K562 (cell line): ENCODE results near the gene CCT5. TPM values are rescaled to one million over a fixed set of nuclear protein-coding genes. Genes with fewer than 3 reads are reported as not detected.

Experiments
- CC2D1A ChIP-seq: fragments of 450-650 bp; IDR thresholded peaks from 2 replicates; pipeline ENCODE4 v1.6.1; 2017; ENCODE audit warnings: mild to moderate bottlenecking
- CHD7 ChIP-seq: fragments of 200-600 bp; sonication (generic); IDR thresholded peaks from one replicate; pipeline ENCODE4 v1.6.1; 2012; ENCODE audit warnings: mild to moderate bottlenecking, low read depth, low read length, inconsistent platforms
- PHB ChIP-seq: fragments of 250-450 bp; sonication (Bioruptor Pico); IDR thresholded peaks from 2 replicates; pipeline ENCODE4 v1.5.0; 2021
- POLR2H ChIP-seq: IDR thresholded peaks from 2 replicates; pipeline ENCODE4 v1.6.1; 2016; ENCODE audit warnings: missing genetic modification characterization, low read depth, mild to moderate bottlenecking, control low read depth, missing compliant biosample characterization, moderate library complexity
- RBM39 ChIP-seq: fragments of 200-400 bp; formaldehyde crosslinking; optimal IDR thresholded peaks from 2 replicates; pipeline ENCODE3; 2018; ENCODE audit warnings: low read depth, low read length
- RCOR1 ChIP-seq, 2 experiments: IDR thresholded peaks; 2 replicates each; pipeline ENCODE4 v1.6.1; 2012; ENCODE audit warnings: low read depth in 2 of 2, low read length in 2 of 2, borderline replicate concordance in 1 of 2, improper control_type of control experiment in 1 of 2
- SMARCE1 ChIP-seq: fragments of 450-650 bp; IDR thresholded peaks from 2 replicates; pipeline ENCODE4 v1.7.1; 2016; ENCODE audit warnings: mild to moderate bottlenecking
- polyA plus RNA-seq, 8 experiments: library from polyadenylated mRNA; depleted of rRNA in 4 of 8; stranded (reverse) in 5 of 8; unstranded in 3 of 8; fragments of >200 nt; fragmentation: Nextera tagmentation in 2 of 8; fragmentation: Illumina TruSeq in 1 of 8; extraction: Ambion mirVana in 2 of 8; extraction: Trizol in 1 of 8; gene quantifications; 2 replicates each; pipeline versions ENCODE4 v1.2.1 to v1.2.3, GENCODE V29; 2011 to 2014; ENCODE audit warnings: inconsistent platforms in 1 of 8, missing spikeins in 1 of 8
- total RNA-seq, 7 experiments: library from RNA; depleted of rRNA in 6 of 7; stranded (reverse); fragments of >200 nt in 6 of 7; fragmentation: Illumina TruSeq in 2 of 7; extraction: Trizol in 2 of 7; gene quantifications; 2 replicates each; pipeline versions ENCODE4 v1.2.1 to v1.2.3, GENCODE V29; 2011 to 2021; ENCODE audit warnings: low replicate concordance in 1 of 7
- TF ChIP-seq, protein P1 (sequence below), 2 experiments: fragments of 450-650 bp; formaldehyde crosslinking in 1 of 2; IDR thresholded peaks; 2 replicates each; pipeline versions ENCODE4 v1.4.0 to v1.6.1; 2014 to 2020; ENCODE audit warnings: mild to moderate bottlenecking in 2 of 2, borderline replicate concordance in 1 of 2, low read depth in 1 of 2

CCT5 gene
- total and polyA plus RNA-seq, 9 of the 15 experiments (the other 6 are each of a cell fraction or from before 2014, with no cell fraction given) = 782 to 1,606 (median 1,153) TPM

- TF ChIP-seq PHB (CRISPR knock-in tag) = no peak
- TF ChIP-seq, protein P1, sequence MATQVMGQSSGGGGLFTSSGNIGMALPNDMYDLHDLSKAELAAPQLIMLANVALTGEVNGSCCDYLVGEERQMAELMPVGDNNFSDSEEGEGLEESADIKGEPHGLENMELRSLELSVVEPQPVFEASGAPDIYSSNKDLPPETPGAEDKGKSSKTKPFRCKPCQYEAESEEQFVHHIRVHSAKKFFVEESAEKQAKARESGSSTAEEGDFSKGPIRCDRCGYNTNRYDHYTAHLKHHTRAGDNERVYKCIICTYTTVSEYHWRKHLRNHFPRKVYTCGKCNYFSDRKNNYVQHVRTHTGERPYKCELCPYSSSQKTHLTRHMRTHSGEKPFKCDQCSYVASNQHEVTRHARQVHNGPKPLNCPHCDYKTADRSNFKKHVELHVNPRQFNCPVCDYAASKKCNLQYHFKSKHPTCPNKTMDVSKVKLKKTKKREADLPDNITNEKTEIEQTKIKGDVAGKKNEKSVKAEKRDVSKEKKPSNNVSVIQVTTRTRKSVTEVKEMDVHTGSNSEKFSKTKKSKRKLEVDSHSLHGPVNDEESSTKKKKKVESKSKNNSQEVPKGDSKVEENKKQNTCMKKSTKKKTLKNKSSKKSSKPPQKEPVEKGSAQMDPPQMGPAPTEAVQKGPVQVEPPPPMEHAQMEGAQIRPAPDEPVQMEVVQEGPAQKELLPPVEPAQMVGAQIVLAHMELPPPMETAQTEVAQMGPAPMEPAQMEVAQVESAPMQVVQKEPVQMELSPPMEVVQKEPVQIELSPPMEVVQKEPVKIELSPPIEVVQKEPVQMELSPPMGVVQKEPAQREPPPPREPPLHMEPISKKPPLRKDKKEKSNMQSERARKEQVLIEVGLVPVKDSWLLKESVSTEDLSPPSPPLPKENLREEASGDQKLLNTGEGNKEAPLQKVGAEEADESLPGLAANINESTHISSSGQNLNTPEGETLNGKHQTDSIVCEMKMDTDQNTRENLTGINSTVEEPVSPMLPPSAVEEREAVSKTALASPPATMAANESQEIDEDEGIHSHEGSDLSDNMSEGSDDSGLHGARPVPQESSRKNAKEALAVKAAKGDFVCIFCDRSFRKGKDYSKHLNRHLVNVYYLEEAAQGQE (IDR thresholded peaks at IDR 0.05; ENCODE audit: borderline replicate concordance) = no peak
- TF ChIP-seq, protein P1 (CRISPR knock-in tag; IDR thresholded peaks at IDR 0.05; ENCODE audit: low read depth) = no peak
- TF ChIP-seq SMARCE1 = peak; percentile 16; the same call in 1 of the 2 replicates
- no peak for TF ChIP-seq CC2D1A
- no peak for TF ChIP-seq CHD7
- no peak for TF ChIP-seq POLR2H
- no peak for TF ChIP-seq RBM39
- TF ChIP-seq RCOR1 (IDR thresholded peaks at IDR 0.05; ENCODE audit: borderline replicate concordance in 1 of 2, low read depth in 2 of 2, low read length in 2 of 2) = no peak
Observed at GRCh38 chr5:10310066-10310779, 60.1 kb downstream of the CCT5 start (continued).
